Fibroblast of lung (primary cell): ENCODE results near the gene ASRGL1.
"Not testable (repeated sequence)": the region's sequence is repeated elsewhere in the genome, so short reads cannot be mapped to it uniquely, and the experiment has no call there.

ENCODE experiments used
- EZH2 ChIP-seq: IDR thresholded peaks from 2 replicates; pipeline ENCODE4 v1.5.1; 2012; ENCODE audit warnings: low read length, control low read depth, mild to moderate bottlenecking; ENCODE audit errors: missing control alignments
- TF ChIP-seq, protein P1 (sequence below), 2 donors: IDR thresholded peaks in 1 of 2; conservative IDR thresholded peaks in 1 of 2; 1 replicate in 1 of 2; 2 replicates in 1 of 2; pipeline ENCODE4 v1.5.1; 2011 to 2012; ENCODE audit warnings: low read length in 2 of 2, control low read depth in 1 of 2, inconsistent platforms in 1 of 2, low read depth in 1 of 2, mild to moderate bottlenecking in 1 of 2

DNA sequence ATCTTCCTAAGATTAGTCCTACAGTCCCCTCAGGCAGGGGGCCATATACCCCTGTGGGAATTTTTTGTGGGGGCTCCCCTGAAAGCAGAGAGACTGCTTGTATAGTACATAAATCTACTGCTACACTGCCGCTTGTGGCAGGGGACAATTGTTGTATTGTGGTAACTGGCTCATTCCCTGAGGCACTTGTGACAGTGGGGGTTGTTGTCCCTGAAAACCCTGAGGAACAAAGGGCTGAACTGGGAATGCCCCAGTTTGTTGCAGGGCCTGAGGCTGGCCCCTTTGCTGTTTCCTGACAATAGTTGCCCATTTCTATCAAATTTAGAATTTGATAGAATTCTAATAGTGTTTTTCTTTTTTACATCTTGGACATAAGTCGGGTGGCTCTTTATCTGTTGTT, 42.3 kb downstream of the ASRGL1 start:
- TF ChIP-seq, protein P1, sequence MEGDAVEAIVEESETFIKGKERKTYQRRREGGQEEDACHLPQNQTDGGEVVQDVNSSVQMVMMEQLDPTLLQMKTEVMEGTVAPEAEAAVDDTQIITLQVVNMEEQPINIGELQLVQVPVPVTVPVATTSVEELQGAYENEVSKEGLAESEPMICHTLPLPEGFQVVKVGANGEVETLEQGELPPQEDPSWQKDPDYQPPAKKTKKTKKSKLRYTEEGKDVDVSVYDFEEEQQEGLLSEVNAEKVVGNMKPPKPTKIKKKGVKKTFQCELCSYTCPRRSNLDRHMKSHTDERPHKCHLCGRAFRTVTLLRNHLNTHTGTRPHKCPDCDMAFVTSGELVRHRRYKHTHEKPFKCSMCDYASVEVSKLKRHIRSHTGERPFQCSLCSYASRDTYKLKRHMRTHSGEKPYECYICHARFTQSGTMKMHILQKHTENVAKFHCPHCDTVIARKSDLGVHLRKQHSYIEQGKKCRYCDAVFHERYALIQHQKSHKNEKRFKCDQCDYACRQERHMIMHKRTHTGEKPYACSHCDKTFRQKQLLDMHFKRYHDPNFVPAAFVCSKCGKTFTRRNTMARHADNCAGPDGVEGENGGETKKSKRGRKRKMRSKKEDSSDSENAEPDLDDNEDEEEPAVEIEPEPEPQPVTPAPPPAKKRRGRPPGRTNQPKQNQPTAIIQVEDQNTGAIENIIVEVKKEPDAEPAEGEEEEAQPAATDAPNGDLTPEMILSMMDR (conservative IDR thresholded peaks at IDR 0.05 in 1 of 2, IDR thresholded peaks at IDR 0.05 in 1 of 2; ENCODE audit: low read depth in 1 of 2, low read length in 2 of 2), result not testable (repeated sequence)
- TF ChIP-seq EZH2, result not testable (repeated sequence)
